ENCODE data around the gene SPP1.
"Not testable (repeated sequence)": the region's sequence is repeated elsewhere in the genome, so short reads cannot be mapped to it uniquely, and the experiment has no call there.

The SPP1 gene

DNA sequence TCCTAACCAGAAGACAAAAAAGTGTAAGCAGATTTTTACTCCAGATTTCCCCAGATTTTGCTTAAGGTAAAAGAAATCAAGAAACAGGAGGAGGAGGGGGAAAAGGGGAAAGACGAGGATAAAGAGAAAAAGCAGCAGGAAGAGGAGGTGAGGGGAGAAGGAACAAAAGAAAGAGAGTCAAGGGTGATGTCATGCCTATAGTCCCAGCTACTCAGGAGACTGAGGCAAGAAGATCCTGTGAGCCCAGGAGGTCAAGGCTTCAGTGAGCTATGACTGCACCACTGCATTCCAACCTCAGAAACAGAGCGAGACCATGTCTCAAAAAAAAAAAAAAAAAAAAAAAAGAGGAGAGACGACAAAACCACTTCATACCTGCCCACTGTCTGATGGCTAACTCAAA lies 19.9 kb downstream of the SPP1 start:
- no peak for DNase-seq

DNA sequence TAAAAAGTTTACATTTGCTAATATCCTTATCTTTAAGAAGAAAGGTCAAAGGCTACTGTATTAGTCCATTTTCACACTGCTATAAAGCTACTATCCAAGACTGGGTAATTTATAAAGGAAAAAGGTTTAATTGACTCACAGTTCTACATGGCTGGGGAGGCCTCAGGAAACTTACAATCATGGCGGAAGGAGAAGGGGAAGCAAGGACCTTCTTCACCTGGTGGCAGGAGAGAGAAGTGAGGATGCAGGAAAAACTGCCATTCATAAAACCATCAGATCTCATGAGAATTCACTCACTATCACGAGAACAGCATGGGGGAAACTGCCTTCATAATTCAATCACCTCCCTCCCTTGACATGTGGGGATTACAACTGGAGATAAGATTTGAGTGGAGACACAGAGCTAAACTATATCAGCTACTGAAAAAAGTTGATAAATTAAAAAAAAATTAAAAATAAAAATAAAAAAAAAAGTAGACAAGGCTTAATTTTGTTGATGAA lies 23.7 kb downstream of the SPP1 start:
- not testable (repeated sequence) for DNase-seq

DNA sequence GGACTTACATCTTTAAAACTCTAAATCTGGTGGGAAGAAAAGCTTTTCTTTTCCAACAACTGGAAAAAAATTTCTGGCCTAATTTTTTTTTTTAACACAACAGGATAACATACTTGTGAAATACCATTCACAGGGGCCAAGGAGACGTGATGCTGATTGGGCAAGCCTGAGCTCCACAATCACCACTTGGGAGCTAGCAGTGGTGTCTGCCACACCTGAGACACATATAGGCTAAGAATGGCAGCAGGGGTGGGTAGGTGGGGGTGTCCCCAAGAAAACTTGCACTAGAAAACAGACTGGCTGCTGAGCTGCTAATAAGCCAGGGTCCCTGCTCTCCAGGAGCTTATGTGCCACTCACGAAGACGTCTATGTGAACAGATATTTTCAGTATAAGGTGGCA lies 26.4 kb downstream of the SPP1 start:
- no peak for DNase-seq

DNA sequence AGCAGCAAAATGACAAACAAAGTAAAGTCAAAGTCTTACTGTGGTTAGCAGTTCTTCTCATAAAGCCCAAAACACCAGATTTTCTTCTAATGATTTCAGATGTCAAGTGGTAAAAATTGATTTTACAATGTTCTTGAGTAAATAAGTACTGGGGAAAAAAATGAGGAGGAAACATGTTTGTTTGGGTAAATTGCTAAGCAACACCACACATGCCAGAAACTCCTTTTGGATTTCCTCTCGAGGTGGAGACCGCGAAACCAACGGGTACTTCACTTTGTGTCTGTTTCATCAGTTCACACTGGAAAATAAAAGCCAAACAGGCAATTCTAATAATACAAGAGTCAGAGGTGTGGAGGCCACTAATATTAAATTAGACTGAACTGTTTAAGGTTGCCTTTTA lies 27.3 kb downstream of the SPP1 start:
- DNase-seq: no peak

DNA sequence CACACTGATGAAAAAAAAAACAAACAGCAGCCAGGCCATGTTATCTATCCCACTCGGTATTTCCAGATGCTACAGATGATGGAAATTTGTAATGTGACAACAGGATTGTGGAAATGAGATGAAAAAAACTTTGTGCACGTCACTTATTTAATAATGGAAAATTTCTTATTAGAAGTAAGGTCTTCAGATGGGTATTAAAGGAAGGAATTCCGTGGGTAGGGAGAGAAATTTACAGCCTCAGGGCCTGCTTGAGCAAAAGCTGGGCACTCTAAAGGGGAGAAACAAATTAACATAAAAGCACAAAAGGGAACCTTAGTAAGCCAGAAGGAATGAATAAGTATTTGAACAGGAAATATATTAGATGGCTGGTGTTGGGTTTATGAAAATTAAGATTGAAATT lies 27.7 kb downstream of the SPP1 start:
- DNase-seq: no peak

DNA sequence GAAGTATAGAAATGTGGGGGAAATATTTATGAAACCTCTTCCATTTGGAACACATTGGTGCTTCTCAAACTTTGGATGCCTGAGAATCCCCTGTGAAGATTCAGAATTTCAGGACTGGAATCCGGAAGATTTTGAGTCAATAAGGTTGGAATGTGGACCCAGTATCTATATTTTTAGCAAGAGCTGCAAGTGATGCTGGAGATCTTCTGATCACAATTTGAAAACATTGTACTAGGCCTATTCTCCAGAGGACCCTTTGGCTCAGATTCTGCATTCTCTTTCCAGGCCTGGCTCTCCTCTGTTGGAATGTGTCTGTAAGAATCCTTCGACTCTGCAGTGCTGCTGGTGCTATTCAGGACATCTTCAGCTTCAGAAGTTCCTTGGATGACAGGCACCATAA lies 29.6 kb downstream of the SPP1 start:
- no peak for DNase-seq

DNA sequence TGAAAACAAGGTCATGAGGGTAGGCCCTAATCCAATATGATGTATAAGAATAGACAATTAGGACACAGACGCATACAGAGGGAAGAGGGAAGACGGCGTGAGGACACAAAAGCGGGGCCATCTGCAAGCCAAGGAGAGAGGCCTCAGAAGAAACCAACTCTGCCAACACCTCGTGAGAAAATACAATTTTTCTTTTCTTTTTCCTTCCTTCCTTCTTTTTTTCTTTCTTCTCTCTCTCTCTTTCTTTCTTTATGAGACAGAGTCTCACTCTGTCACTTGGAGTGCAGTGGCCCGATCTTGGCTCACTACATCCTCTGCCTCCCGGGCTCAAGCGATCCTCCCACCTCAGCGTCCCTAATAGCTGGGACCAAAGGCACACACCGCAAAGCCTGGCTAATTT lies 30.4 kb downstream of the SPP1 start:
- no peak for DNase-seq

DNA sequence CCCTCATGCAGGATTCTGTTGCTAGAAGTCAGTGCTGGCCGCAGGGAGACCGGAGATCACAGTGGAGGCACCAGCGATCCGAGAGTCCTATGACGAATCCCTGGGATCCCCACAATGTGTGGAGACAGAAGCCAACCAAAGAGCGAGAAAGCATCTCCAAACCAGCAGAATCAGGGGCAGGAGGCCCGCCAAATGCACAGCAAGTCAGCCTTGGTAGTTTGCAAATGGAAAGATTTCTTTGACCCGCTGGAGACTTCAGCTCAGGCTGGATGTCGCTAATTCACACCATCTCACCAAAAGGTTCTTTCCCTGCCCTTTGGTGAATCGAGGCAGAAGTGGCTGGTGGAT lies 31.4 kb downstream of the SPP1 start:
- DNase-seq: no peak

DNA sequence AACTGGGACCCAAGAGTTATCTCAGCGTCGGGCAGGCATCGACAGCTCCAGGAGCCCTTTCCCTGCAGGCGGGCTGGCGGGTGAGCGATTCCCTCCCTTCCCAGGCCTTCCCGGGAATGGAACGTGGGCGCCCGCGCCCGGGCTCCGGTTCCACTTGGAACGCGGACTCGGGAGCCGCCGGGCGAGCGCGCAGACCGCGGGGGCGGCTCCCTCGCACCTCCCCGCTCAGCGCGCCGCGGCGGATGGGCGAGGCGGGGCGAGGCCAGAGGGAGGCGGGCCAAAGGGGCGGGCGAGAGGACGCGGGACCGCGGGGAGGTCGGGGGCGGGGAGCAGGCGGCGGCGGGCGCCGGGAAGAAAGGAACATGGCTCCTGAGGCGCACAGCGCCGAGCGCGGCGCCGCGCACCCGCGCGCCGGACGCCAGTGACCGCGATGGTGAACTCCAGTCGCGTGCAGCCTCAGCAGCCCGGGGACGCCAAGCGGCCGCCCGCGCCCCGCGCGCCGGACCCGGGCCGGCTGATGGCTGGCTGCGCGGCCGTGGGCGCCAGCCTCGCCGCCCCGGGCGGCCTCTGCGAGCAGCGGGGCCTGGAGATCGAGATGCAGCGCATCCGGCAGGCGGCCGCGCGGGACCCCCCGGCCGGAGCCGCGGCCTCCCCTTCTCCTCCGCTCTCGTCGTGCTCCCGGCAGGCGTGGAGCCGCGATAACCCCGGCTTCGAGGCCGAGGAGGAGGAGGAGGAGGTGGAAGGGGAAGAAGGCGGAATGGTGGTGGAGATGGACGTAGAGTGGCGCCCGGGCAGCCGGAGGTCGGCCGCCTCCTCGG lies 32.0 kb downstream of the SPP1 start, which contains the start of gene PKD2:
TSS of gene PKD2 (plus strand) at position 332 of the 818 bp plus-strand sequence. CDS start at position 431, 99 bp downstream.
- DNase-seq: peak; percentile 75

DNA sequence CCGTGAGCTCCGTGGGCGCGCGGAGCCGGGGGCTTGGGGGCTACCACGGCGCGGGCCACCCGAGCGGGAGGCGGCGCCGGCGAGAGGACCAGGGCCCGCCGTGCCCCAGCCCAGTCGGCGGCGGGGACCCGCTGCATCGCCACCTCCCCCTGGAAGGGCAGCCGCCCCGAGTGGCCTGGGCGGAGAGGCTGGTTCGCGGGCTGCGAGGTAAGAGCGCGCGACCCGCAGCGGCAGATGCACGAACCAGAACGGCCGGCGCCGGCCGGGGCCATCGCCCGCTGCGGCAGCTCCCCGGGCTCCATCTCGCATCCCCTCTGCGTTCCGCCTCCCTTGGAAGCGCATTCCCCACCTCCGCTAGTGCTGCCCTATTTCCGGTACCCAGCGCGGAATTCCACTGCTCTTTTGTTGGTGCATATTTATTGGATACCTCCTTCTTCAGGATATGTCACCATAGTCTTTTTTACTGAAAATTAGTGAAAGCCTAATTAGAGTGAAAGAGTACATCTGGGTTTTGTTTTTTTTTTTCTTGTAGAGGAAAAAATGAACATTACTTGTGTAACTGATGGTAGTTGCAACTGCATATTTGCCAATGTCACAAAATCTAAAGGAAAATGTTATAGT lies 32.7 kb downstream of the SPP1 start:
- DNase-seq: peak; percentile 22

DNA sequence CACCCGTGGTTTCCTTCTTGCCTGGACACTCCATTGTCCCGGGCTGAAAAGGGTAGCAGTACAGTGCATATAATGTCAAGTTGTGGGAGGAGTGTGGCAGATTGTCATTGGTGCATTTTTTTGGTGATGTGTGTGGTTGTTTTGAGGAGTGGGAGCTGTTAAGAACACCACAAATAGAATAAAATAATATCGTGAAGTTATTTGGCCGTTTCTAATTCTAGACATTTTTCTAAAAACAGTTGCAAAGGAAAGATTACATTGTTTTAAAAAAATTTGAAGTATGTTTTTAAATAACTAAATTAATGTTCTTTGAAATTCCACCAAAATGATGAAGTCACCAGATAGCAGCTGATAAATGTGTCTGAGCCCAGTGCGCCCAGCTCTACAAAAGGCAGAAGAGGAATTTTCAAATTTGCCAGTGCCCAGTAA lies 33.2 kb downstream of the SPP1 start:
- DNase-seq: no peak

DNA sequence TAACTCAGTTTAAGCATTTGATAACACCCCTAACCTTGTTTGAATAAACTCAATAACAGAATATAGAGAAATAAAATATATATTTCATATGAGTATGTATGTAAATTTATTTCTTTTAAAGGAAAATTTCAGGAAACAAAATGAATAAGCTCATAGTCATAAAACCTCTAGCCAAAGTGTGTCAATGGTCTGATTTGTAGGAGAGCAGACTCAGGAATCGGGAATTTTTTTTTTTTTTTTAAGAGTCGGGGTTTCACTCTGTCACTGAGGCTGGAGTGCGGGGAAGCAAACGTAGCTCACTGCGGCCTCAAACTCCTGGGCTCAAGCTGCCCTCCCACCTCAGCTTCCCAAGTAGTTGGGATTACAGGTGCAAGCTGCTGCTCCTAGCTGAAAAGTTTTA lies 34.4 kb downstream of the SPP1 start:
- no peak for DNase-seq

DNA sequence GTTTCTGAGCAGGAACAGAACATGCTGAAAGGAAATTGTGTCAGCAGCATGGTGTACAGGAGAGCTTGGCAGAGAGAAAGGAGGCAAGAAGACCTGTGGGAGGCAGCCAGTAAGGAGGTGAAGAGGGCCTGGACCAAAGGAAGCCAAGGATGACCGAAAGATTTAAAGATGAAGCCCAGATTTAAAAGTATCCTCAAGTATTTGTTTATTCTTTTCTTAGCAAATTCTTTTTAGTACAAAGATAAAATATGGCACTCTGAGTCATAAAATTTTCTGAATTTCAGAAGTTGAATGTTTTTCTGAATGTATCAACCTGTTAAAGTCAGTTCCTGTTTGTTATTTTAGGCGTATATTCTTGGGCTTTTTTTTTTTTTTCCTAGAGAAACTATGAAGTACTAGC lies 35.5 kb downstream of the SPP1 start:
- no peak for DNase-seq

DNA sequence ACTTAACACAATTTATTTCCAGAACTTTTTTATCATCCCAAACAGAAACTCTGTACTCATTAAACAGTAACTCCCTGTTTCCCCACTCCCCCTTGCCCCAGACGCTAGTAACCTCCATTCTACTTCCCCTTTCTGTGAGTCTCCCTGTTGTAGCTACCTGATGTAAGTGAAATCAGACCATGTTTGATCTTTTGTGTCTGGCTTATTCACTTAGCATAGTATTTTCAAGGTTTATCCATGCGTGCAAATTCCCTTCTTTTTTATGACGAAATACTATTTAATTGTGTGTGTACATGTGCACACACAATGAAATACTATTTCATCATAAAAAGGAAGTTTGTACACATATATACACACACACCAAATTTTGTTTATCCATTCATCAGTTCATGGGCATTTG lies 37.1 kb downstream of the SPP1 start:
- no peak for DNase-seq

DNA sequence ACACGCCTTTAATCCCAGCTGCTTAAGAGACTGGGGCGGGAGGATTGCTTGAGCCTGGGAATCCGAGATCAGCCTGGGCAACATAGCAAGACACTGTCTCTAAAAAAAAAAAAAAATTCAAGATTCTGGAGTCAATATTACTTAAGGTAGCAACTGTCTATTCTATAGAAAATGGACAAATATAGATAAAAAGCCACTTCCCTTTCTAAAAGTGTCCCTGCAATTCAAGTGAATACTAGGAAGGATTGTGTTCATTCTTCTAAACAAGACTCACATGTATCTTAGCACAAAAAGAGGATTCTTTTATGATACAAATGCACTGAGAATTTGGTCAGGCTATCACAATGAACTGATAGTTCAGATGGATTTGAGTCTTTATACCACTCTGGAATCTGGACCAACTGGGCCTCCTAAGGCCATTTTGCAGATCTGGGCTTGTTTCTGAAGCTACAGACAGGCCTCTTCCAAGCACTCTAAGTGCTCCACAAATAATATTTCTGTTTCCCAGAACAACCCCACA lies 38.9 kb downstream of the SPP1 start:
- no peak for DNase-seq

DNA sequence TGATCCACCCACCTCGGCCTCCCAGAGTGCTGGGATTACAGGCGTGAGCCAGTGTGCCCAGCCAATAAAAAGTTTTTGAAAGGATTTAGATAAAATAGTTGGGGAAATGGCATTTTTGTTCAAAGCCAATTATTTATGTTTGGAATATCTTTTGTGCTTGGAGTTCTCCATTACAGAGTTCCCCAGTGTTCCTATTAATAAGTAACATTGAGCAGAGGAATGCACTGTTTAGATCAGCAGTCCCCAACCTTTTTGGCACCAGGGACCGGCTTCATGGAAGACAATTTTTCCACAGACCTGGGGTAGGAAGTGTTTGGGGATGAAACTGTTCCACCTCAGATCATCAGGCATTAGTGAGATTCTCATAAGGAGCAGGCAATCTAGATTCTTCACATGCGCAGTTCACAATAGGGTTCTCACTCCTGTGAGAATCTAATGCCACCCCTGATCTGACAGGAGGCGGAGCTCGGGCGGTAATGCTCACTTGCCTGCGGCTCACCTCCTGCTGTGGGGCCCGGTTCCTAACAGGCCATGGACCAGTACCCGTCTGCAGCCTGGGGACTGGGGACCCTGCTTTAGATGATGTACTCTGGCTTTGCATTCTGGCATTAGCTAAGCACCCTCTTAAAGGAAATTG lies 40.3 kb downstream of the SPP1 start:
- DNase-seq: no peak

DNA sequence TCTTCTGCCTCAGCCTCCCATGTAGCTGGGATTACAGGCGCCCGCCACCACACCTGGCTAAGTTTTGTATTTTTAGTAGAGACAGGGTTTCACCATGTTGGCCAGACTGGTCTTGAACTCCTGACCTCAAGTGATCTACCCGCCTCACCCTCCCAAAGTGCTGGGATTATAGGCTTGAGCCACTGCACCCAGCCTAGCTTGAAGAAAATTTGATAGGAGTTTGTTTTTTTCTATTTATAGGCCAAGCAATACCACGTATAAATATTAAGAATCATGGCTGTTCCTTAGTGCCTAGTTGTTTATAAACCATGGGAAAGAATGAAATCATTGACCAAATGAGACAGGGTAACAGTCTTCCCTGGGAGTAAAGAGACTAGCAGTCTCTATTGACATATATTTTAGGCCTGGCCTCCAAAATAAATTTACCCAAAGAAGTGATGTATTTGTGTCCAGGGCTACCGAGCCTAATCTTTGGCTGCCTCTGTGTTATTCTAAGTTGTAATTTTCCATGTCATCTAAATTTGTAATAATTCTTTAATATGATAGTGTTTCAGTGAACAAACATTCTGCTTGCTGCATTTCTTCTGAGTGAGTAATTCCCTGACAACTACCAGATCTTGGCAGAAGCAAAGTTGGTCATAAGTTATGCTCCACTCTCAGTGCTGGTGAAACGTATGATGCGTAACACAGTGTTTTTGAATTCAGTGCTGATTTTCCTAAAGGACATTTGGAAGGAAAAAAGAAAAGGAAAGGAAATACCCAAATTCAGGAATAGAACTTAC lies 42.2 kb downstream of the SPP1 start:
- no peak for DNase-seq

DNA sequence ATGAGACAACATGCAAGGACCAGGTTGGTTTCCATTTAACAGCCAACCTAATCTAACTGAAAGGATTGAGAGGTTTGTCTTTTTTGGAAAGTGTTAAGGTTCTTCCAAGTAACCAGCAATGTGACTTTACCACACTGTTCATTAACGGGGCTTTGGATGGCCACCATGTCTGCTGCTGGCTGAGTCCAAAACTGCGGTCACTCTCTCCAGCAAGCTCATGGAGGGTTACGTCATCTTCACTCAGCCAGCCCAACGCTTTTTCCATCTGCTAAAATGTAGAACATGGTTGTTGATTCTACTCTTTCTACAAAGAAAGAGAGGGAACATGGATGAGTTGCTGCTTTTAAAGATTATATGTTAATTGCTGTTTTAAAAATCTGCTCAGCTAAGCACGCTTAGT lies 43.0 kb downstream of the SPP1 start:
- DNase-seq: no peak

DNA sequence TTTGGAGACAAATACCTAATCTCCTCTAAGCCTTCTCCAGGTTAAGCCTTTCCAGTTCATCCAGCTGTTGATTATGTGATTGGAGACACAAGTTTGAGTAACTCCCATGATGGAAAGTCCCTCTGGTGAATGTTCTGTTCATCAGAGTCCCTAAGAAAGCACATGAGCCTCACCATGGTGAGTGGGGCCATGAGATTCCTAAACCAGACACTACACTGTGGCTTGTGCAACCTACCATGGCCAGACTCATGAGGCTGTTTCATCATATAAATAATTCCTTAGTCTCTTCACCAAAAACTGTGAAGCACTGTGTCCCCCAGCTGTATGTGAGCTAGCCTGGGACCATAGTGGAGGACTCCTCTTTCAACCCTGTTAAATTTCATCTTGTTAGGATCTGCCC lies 46.3 kb downstream of the SPP1 start:
- no peak for DNase-seq

DNA sequence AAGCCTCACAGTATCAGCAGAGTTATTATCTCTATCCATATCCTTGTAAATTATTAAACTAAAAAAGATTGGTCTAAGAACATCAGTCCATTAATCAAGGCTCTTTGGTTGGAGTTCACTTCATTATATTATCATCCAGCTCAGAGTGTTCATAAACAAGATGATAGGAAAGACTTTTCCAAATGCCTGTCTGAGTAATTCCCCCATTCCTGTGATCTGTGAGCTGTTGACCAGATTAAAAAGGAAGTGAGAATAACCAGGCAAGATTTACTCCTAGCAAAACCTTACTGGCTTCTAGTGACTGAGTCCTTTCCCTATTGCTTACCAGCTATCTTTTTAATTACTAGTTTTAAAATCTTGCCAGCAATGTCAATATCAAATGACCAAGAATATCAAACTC lies 46.8 kb downstream of the SPP1 start:
- DNase-seq: no peak

DNA sequence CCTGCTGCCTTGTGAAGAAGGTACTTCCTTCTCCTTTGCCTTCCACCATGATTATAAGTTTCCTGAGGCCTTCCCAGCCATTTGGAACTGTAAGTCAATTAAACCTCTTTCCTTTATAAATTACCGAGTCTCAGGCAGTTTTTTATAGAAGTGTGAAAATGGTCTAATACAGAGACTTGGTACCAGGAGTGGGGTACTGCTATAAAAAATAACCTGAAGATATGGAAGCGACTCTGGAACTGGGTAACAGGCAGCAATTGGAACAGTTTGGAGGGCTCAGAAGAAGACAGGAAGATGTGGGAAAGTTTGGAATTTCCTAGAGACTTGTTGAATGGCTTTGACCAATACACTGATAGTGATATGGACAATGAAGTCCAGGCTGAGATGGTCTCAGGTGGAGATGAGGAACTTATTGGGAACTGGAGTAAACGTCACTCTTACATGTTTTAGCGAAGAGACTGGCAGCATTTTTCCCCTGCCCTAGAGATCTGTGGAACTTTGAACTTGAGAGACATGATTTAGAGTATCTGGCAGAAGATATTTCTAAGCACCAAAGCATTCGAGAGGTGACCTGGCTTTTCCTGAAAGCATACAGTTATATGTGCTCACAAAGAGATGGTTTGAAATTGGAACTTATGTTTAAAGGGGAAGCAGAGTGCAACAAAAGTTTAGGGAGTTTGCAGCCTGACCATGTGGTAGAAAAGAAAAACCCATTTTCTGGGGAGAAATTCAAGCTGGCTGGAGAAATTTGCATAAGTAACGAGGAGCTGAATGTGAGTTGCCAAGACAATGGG lies 50.6 kb downstream of the SPP1 start:
- not testable (repeated sequence) for DNase-seq
